ENCODE measurements around the gene KRT13. TPM values are rescaled to one million over a fixed set of nuclear protein-coding genes. Genes with fewer than 3 reads are reported as not detected.

KRT13 gene
- total and polyA plus RNA-seq, 7 donors, result 0.46 to 54.1 (median 4.3) TPM; not detected in 3

- DNase-seq, result no peak
- no peaks in the 10 kb centered on the region for H3K4me1 ChIP-seq
- TF ChIP-seq CTCF (IDR thresholded peaks at IDR 0.05), result no peak
- no peak for TF ChIP-seq EP300 (IDR thresholded peaks at IDR 0.05)
- TF ChIP-seq POLR2A (IDR thresholded peaks at IDR 0.05), result no peak
- TF ChIP-seq POLR2AphosphoS5 (IDR thresholded peaks at IDR 0.05), result no peak
- H3K9me3 ChIP-seq, result no peaks in the 10 kb centered on the region
- no peak overlapping the region for H3K4me3 ChIP-seq
- H3K27me3 ChIP-seq, result no peaks in the 10 kb centered on the region
- H3K36me3 ChIP-seq, result no peaks in the 10 kb centered on the region
- H3K27ac ChIP-seq, result no peak overlapping the region
- intact Hi-C loops (cut with DNase I), result no loop called here
- WGBS, 2 donors, result 88 to 90% methylated on average over 8 of the region's 8 CpGs
These were observed 20.2 kb downstream of the KRT13 start for GRCh38 chr17:41484920-41485904.

GRCh38 chr17:41483991-41484826, 21.2 kb downstream of the KRT13 start:
- Histone ChIP-seq H3K4me3 (no peak overlapping the region), H3K4me1 (no peaks in the 10 kb centered on the region), H3K27ac (no peak overlapping the region), H3K36me3 (no peaks in the 10 kb centered on the region), H3K27me3 (no peaks in the 10 kb centered on the region), H3K9me3 (no peaks in the 10 kb centered on the region)
- no peak for DNase-seq
- intact Hi-C loops (cut with DNase I), result no loop called here
- TF ChIP-seq EP300 (IDR thresholded peaks at IDR 0.05), result no peak
- TF ChIP-seq POLR2A (IDR thresholded peaks at IDR 0.05), result no peak
- no peak for TF ChIP-seq CTCF (IDR thresholded peaks at IDR 0.05)
- no peak for TF ChIP-seq POLR2AphosphoS5 (IDR thresholded peaks at IDR 0.05)
- 78 to 82% methylated on average over 7 of the region's 7 CpGs for WGBS, 2 donors

- Histone ChIP-seq H3K27me3 (no peaks in the 10 kb centered on the region), H3K9me3 (no peaks in the 10 kb centered on the region), H3K27ac (no peak overlapping the region), H3K36me3 (no peaks in the 10 kb centered on the region), H3K4me1 (no peaks in the 10 kb centered on the region), H3K4me3 (no peak overlapping the region)
- intact Hi-C loops (cut with DNase I), result no loop called here
- 80 to 85% methylated on average over 9 of the region's 9 CpGs for WGBS, 2 donors
- DNase-seq, result no peak
- no peak for TF ChIP-seq EP300 (IDR thresholded peaks at IDR 0.05)
- TF ChIP-seq CTCF (IDR thresholded peaks at IDR 0.05), result no peak
- TF ChIP-seq POLR2A (IDR thresholded peaks at IDR 0.05), result no peak
- TF ChIP-seq POLR2AphosphoS5 (IDR thresholded peaks at IDR 0.05), result no peak
These were observed 21.9 kb downstream of the KRT13 start for GRCh38 chr17:41483531-41483930.

GRCh38 chr17:41481036-41481435, 24.4 kb downstream of the KRT13 start, which contains the start of gene KRT35:
Gene KRT35 (minus strand): TSS chr17:41481151. CDS start chr17:41481097, 54 bp downstream.
- intact Hi-C loops (cut with DNase I), result no loop called here
- Histone ChIP-seq H3K27ac (no peak within 1 kb of the TSS), H3K4me3 (no peak within 1 kb of the TSS), H3K36me3 (no peaks in the 10 kb centered on the region), H3K27me3 (no peaks in the 10 kb centered on the region), H3K9me3 (no peaks in the 10 kb centered on the region), H3K4me1 (no peaks in the 10 kb centered on the region)
- TF ChIP-seq CTCF (IDR thresholded peaks at IDR 0.05) (no peak), EP300 (IDR thresholded peaks at IDR 0.05) (no peak), POLR2AphosphoS5 (IDR thresholded peaks at IDR 0.05) (no peak), POLR2A (IDR thresholded peaks at IDR 0.05) (no peak)
- WGBS, 2 donors, result 85 to 96% methylated on average over 2 of the region's 2 CpGs
- DNase-seq, result no peak

Measured in sigmoid colon (tissue), 7 donors.